ENCODE measurements around the gene EPHB1.
"Not testable (repeated sequence)": the region's sequence is repeated elsewhere in the genome, so short reads cannot be mapped to it uniquely, and the experiment has no call there.

EPHB1 gene

GRCh38 chr3:135050536-135050935 lies 255.5 kb downstream of the EPHB1 start:
- no peak for DNase-seq (ENCODE audit: low spot score)

GRCh38 chr3:135051409-135051973 lies 256.4 kb downstream of the EPHB1 start:
- DNase-seq (ENCODE audit: low spot score), result no peak

DNA sequence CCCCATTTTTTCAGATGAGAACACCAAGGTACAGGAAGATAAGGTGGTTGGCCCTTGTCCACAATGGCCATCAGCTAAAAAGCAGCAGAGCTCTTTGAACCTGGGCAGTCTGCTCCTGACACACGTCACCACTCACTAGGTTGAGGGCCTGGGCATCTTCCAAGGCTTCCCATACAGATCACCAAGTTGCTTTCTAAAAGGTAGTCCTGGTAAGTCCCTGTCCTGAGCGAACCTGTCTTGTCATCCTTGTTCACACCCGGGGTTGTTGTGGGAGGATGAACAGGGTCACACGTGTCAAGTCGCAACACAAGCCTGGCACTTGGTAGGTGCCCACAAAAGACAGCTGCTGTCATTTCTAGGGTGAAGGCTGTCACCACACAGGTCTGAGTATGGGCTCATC lies 260.4 kb downstream of the EPHB1 start:
- no peak for DNase-seq (ENCODE audit: low spot score)

- DNase-seq (ENCODE audit: low spot score), result no peak
Measured at GRCh38 chr3:135056084-135056730, 261.1 kb downstream of the EPHB1 start.

GRCh38 chr3:135056733-135057310 lies 261.8 kb downstream of the EPHB1 start:
- no peak for DNase-seq (ENCODE audit: low spot score)

DNA sequence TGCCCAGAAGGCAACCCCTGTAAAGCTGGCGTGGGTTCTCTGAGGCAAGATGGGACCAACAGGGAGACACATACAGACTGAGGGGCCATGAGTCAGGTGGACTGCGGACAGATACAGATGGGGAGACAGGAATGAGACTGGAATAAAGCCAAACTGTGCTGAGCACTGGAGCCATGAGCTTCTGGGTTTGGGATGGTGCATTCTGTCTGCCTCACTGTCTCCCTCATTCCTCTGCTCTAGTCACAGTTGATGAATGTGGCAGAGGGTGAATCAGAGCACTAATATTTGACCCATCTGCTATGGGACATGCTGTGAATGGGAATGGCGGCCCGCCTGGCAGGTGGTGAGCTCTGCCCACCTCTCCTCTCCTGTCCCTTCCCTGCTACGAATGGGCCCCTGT lies 262.9 kb downstream of the EPHB1 start:
- DNase-seq (ENCODE audit: low spot score), result no peak

- DNase-seq (ENCODE audit: low spot score), result no peak
Measured at GRCh38 chr3:135059580-135059979, 264.5 kb downstream of the EPHB1 start.

- not testable (repeated sequence) for DNase-seq (ENCODE audit: low spot score)
Measured at GRCh38 chr3:135066844-135067727, 272.0 kb downstream of the EPHB1 start.

- no peak for DNase-seq (ENCODE audit: low spot score)
Measured at GRCh38 chr3:135068011-135068410, 273.0 kb downstream of the EPHB1 start.

DNA sequence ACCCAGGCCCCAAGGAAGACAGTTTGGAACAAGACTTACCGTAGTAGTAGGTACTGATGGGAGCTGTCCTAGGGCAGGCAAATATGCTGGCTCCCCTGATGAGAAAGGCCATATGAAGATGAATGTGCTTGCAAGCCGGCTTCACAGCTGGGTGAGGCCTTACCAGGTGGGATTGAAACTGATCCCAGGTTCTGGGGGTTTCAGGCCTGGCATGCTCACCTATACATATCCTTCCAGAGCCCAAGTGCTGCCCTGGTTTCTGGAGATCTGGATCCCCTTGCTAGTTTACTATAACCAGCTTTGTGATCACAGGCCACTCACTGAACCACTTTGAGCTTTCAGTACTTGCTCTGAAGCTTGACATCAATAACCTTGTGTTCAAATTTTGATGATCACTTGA lies 274.3 kb downstream of the EPHB1 start:
- DNase-seq (ENCODE audit: low spot score), result no peak

- DNase-seq (ENCODE audit: low spot score), result no peak
Measured at GRCh38 chr3:135071483-135071882, 276.4 kb downstream of the EPHB1 start.

DNA sequence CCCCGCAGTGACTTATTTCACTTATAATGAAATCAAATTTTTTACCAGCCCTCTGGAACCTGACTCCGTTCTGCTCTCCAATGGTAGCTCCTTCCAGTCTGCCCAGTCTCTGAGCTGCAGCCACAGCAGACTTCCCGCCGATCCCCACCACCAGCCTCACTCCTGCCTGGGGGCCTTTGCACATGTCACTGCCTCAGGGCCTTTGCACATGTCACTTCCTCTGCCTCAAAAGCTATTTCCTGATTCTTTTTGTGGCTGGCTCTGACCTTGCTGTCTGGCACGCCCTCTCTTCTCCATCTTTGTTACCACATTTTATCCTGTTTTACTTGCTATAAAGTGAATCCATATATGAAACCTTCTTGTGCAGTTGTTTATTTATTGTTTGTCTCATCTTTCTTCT lies 277.4 kb downstream of the EPHB1 start:
- no peak for DNase-seq (ENCODE audit: low spot score)

- DNase-seq (ENCODE audit: low spot score), result no peak
Measured at GRCh38 chr3:135075157-135075556, 280.1 kb downstream of the EPHB1 start.

- DNase-seq (ENCODE audit: low spot score), result no peak
Measured at GRCh38 chr3:135076341-135076740, 281.3 kb downstream of the EPHB1 start.

DNA sequence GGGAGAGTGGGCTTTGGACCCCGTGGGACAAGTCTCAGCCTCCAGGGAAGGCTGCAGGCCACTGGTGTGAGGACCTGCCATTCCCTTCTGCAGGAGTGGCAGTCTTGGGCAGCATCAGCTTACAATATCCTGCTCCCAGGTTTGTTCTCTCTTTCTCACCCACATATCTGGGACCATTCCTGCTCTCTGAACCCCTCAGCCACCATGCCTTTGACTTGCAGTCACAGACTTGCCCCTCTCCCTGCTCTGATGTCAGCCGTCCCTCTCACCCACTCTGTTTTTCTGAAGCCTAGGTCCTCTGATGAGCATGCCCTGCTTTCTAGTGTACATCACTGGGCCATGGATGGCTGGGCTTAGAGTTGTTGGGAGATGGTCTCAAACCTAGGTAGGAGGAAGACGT lies 282.1 kb downstream of the EPHB1 start:
- no peak for DNase-seq (ENCODE audit: low spot score)

DNA sequence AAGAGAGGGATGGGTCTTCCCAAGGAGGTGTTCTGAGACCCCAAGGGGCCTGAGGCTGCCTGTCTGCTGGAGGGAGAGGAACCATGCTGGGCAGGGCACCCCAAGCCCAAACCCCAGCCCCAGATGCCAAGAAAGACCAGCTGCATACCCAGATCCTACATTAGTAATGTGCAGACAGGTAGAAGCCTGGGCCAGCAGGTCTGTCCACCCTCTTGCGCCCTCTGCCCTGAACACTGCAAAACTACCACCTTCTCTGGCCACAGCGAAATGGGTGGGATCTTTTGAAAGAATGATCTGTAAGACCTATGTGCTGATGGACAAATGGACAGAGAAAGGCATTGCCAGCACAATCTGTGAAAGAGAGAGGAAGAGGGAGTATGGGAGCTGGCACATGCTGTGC lies 283.2 kb downstream of the EPHB1 start:
- DNase-seq (ENCODE audit: low spot score), result no peak

DNA sequence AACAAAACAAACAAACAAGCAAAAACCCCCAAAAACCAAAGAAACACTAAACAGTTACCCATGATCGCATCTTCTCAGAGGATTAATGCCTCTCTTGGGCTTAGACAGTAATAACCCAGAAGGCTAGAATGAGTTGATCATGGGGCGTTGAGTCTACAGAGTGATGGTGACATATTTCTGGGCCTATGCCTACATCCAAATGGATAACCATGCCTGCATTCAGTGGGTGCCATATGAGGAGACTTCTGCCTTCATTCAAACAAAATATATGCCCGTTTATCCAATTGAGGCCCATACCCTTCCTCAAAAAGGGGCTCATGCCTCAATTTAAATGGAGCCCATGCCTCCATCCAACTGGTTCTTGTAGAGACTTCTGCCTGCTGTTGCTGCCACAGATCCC lies 284.0 kb downstream of the EPHB1 start:
- no peak for DNase-seq (ENCODE audit: low spot score)

DNA sequence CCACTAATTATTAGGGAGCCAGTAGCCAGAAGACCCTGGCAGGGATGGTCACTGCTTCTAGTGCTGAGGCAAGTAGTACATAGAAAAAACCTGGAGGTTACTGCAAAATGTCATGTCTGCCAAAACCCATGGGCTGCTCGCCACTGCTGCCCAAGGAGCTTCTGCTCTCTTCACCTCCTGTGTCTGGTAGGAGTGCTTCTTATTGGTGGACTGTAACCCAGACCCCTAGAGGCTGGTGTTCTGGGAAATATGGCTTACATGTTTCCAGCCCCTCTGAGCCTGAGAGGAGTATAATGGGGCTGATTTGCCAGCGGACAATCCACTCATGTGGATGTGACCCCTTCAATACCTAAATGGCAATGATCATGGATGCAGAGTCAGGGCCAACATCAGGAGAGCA lies 286.4 kb downstream of the EPHB1 start:
- DNase-seq (ENCODE audit: low spot score), result no peak

- no peak for DNase-seq (ENCODE audit: low spot score)
Measured at GRCh38 chr3:135081856-135082434, 286.9 kb downstream of the EPHB1 start.

GRCh38 chr3:135082706-135083105 lies 287.6 kb downstream of the EPHB1 start:
- DNase-seq (ENCODE audit: low spot score), result no peak

DNA sequence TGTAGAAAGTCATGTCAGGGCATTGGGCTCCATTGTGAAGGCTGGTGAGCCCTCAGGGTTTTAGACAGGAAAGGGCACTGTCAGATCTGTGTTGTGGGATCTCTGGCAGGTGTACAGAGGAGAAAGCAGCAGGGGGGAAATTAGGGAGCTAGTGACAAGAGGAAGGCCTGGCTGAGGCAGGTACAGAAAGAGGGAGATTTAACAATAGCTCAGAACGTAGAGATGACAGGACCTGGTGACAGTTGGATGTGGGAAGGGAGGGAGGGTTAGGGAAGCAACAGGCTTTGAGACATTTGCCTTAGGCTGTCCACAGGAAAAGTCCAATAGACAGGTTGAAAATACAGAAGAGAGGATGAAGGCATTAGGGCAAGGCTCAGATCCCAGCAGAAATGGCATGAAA lies 288.1 kb downstream of the EPHB1 start:
- DNase-seq (ENCODE audit: low spot score), result no peak

- DNase-seq (ENCODE audit: low spot score), result no peak
Measured at GRCh38 chr3:135083756-135084155, 288.7 kb downstream of the EPHB1 start.

GRCh38 chr3:135084405-135084804 lies 289.3 kb downstream of the EPHB1 start:
- DNase-seq (ENCODE audit: low spot score), result no peak
